ENCODE results near the gene P4HA3.
"Not testable (repeated sequence)": the region's sequence is repeated elsewhere in the genome, so short reads cannot be mapped to it uniquely, and the experiment has no call there.

P4HA3 gene

GRCh38 chr11:74311352-74311926, at the start of gene P4HA3:
Gene P4HA3 (minus strand): TSS chr11:74311640. CDS start chr11:74311611, 29 bp downstream.
- no peaks in the 10 kb centered on the region for H3K36me3 ChIP-seq (ENCODE audit: control insufficient read depth in 1 of 2, insufficient read depth in 2 of 2, low read length in 2 of 2)
- no peaks in the 10 kb centered on the region for H3K27me3 ChIP-seq (ENCODE audit: low read depth, low read length)
- peak within 1 kb of the TSS; percentile 41 to 50 for H3K4me3 ChIP-seq (ENCODE audit: low read depth in 1 of 2, low read length in 2 of 2)
- H3K4me1 ChIP-seq (ENCODE audit: control insufficient read depth in 1 of 2, insufficient read depth in 2 of 2, low read length in 2 of 2): peaks cover 0 to 10% of the 10 kb centered on the region in 2 donors
- no peaks in the 10 kb centered on the region for H3K9me3 ChIP-seq (ENCODE audit: control insufficient read depth in 1 of 2, low read length in 2 of 2)
- no peak within 1 kb of the TSS for H3K27ac ChIP-seq (ENCODE audit: low read length)

- Histone ChIP-seq H3K4me3 (ENCODE audit: low read depth in 1 of 2, low read length in 2 of 2) (no peak overlapping the region), H3K27me3 (ENCODE audit: low read depth, low read length) (no peaks in the 10 kb centered on the region), H3K9me3 (ENCODE audit: control insufficient read depth in 1 of 2, low read length in 2 of 2) (peaks cover 0 to 4% of the 10 kb centered on the region in 2 donors), H3K27ac (ENCODE audit: low read length) (no peak overlapping the region), H3K4me1 (ENCODE audit: control insufficient read depth in 1 of 2, insufficient read depth in 2 of 2, low read length in 2 of 2) (no peaks in the 10 kb centered on the region), H3K36me3 (ENCODE audit: control insufficient read depth in 1 of 2, insufficient read depth in 2 of 2, low read length in 2 of 2) (peaks cover 0 to 4% of the 10 kb centered on the region in 2 donors)
These were observed 46.0 kb upstream of the P4HA3 start for GRCh38 chr11:74357449-74357848.

DNA sequence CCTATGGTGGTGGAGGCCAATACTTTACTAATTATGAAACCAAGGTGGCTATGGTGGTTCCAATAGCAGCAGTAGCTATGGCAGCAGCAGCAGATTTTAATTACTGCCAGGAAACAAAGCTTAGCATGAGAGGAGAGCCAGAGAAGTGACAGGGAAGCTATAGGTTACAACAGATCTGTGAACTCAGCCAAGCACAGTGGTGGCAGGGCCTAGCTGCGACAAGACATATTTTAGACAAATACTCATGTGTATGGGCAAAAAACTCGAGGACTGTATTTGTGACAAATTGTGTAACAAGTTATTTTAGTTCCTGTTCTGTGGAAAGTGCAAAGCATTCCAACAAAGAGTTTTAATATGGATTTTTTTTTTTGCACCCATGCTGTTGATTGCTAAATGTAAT, 44.2 kb upstream of the P4HA3 start:
- H3K36me3 ChIP-seq (ENCODE audit: control insufficient read depth in 1 of 2, insufficient read depth in 2 of 2, low read length in 2 of 2): peaks cover 0 to 4% of the 10 kb centered on the region in 2 donors
- H3K4me1 ChIP-seq (ENCODE audit: control insufficient read depth in 1 of 2, insufficient read depth in 2 of 2, low read length in 2 of 2): no peaks in the 10 kb centered on the region
- peaks cover 0 to 4% of the 10 kb centered on the region in 2 donors for H3K9me3 ChIP-seq (ENCODE audit: control insufficient read depth in 1 of 2, low read length in 2 of 2)
- no peaks in the 10 kb centered on the region for H3K27me3 ChIP-seq (ENCODE audit: low read depth, low read length)
- no peak overlapping the region for H3K4me3 ChIP-seq (ENCODE audit: low read depth in 1 of 2, low read length in 2 of 2)
- H3K27ac ChIP-seq (ENCODE audit: low read length): no peak overlapping the region

GRCh38 chr11:74354036-74354435, 42.6 kb upstream of the P4HA3 start:
- no peaks in the 10 kb centered on the region for H3K4me1 ChIP-seq (ENCODE audit: control insufficient read depth in 1 of 2, insufficient read depth in 2 of 2, low read length in 2 of 2)
- no peaks in the 10 kb centered on the region for H3K27me3 ChIP-seq (ENCODE audit: low read depth, low read length)
- H3K4me3 ChIP-seq (ENCODE audit: low read depth in 1 of 2, low read length in 2 of 2): no peak overlapping the region
- H3K27ac ChIP-seq (ENCODE audit: low read length): no peak overlapping the region
- no peaks in the 10 kb centered on the region for H3K9me3 ChIP-seq (ENCODE audit: control insufficient read depth in 1 of 2, low read length in 2 of 2)
- no peaks in the 10 kb centered on the region for H3K36me3 ChIP-seq (ENCODE audit: control insufficient read depth in 1 of 2, insufficient read depth in 2 of 2, low read length in 2 of 2)

DNA sequence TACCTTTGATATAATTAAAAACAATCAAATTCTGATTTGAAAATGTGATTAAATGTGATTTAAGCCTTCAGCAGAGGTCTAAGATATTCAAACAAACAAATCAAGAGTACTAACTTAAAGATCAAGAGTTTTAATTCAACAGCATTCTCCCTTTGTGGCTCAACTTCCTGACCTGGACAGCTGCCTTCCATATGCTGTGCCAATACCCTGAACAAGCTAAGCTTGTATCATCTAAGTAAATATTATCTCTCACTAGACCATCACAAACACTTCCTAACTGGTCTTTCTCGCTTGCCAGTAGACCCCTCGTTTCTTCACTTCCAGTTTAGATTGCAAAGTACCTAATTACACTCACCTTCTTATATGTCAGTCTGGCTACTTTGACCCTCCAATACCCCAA, 35.9 kb upstream of the P4HA3 start:
- Histone ChIP-seq H3K36me3 (ENCODE audit: control insufficient read depth in 1 of 2, insufficient read depth in 2 of 2, low read length in 2 of 2) (no peaks in the 10 kb centered on the region), H3K4me3 (ENCODE audit: low read depth in 1 of 2, low read length in 2 of 2) (no peak overlapping the region), H3K27ac (ENCODE audit: low read length) (no peak overlapping the region), H3K4me1 (ENCODE audit: control insufficient read depth in 1 of 2, insufficient read depth in 2 of 2, low read length in 2 of 2) (no peaks in the 10 kb centered on the region), H3K27me3 (ENCODE audit: low read depth, low read length) (no peaks in the 10 kb centered on the region), H3K9me3 (ENCODE audit: control insufficient read depth in 1 of 2, low read length in 2 of 2) (no peaks in the 10 kb centered on the region)

DNA sequence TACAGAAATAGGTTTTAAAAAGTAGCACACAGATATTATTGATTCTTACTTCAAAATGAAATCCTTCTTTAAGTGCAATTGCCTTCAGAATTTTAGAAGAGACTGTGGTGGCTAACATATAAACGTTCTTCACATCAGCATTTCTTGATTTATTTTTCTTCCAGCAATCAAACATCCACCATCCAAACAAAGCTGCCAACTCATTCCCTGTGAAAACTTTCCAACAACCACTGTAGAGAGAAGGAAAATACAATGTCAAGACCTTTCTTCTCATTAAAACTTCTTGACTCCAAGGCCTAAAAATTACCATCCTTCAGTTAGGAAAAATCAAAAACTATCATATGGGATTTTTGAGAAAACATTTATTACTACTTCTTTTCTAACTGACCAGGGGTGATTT, 34.0 kb upstream of the P4HA3 start:
- H3K9me3 ChIP-seq (ENCODE audit: control insufficient read depth in 1 of 2, low read length in 2 of 2): no peaks in the 10 kb centered on the region

GRCh38 chr11:74341921-74342320, 30.5 kb upstream of the P4HA3 start:
- no peaks in the 10 kb centered on the region for H3K4me1 ChIP-seq (ENCODE audit: control insufficient read depth in 1 of 2, insufficient read depth in 2 of 2, low read length in 2 of 2)
- no peak overlapping the region for H3K4me3 ChIP-seq (ENCODE audit: low read depth in 1 of 2, low read length in 2 of 2)
- H3K9me3 ChIP-seq (ENCODE audit: control insufficient read depth in 1 of 2, low read length in 2 of 2): no peaks in the 10 kb centered on the region
- H3K36me3 ChIP-seq (ENCODE audit: control insufficient read depth in 1 of 2, insufficient read depth in 2 of 2, low read length in 2 of 2): no peaks in the 10 kb centered on the region
- H3K27me3 ChIP-seq (ENCODE audit: low read depth, low read length): no peaks in the 10 kb centered on the region
- no peak overlapping the region for H3K27ac ChIP-seq (ENCODE audit: low read length)

More for the DNA sequence above, 34.0 kb upstream of the P4HA3 start:
- no peaks in the 10 kb centered on the region for H3K36me3 ChIP-seq (ENCODE audit: control insufficient read depth in 1 of 2, insufficient read depth in 2 of 2, low read length in 2 of 2)
- H3K27ac ChIP-seq (ENCODE audit: low read length): no peak overlapping the region
- H3K4me1 ChIP-seq (ENCODE audit: control insufficient read depth in 1 of 2, insufficient read depth in 2 of 2, low read length in 2 of 2): no peaks in the 10 kb centered on the region
- no peaks in the 10 kb centered on the region for H3K27me3 ChIP-seq (ENCODE audit: low read depth, low read length)
- no peak overlapping the region for H3K4me3 ChIP-seq (ENCODE audit: low read depth in 1 of 2, low read length in 2 of 2)

GRCh38 chr11:74339619-74340018, 28.2 kb upstream of the P4HA3 start:
- no peak overlapping the region for H3K4me3 ChIP-seq (ENCODE audit: low read depth in 1 of 2, low read length in 2 of 2)

GRCh38 chr11:74338963-74339362, 27.5 kb upstream of the P4HA3 start:
- Histone ChIP-seq H3K4me1 (ENCODE audit: control insufficient read depth in 1 of 2, insufficient read depth in 2 of 2, low read length in 2 of 2) (no peaks in the 10 kb centered on the region), H3K27me3 (ENCODE audit: low read depth, low read length) (no peaks in the 10 kb centered on the region), H3K27ac (ENCODE audit: low read length) (no peak overlapping the region), H3K9me3 (ENCODE audit: control insufficient read depth in 1 of 2, low read length in 2 of 2) (no peaks in the 10 kb centered on the region), H3K36me3 (ENCODE audit: control insufficient read depth in 1 of 2, insufficient read depth in 2 of 2, low read length in 2 of 2) (no peaks in the 10 kb centered on the region), H3K4me3 (ENCODE audit: low read depth in 1 of 2, low read length in 2 of 2) (no peak overlapping the region)

More at GRCh38 chr11:74339619-74340018, 28.2 kb upstream of the P4HA3 start:
- Histone ChIP-seq H3K9me3 (ENCODE audit: control insufficient read depth in 1 of 2, low read length in 2 of 2) (no peaks in the 10 kb centered on the region), H3K27ac (ENCODE audit: low read length) (no peak overlapping the region), H3K36me3 (ENCODE audit: control insufficient read depth in 1 of 2, insufficient read depth in 2 of 2, low read length in 2 of 2) (no peaks in the 10 kb centered on the region), H3K4me1 (ENCODE audit: control insufficient read depth in 1 of 2, insufficient read depth in 2 of 2, low read length in 2 of 2) (no peaks in the 10 kb centered on the region), H3K27me3 (ENCODE audit: low read depth, low read length) (no peaks in the 10 kb centered on the region)

DNA sequence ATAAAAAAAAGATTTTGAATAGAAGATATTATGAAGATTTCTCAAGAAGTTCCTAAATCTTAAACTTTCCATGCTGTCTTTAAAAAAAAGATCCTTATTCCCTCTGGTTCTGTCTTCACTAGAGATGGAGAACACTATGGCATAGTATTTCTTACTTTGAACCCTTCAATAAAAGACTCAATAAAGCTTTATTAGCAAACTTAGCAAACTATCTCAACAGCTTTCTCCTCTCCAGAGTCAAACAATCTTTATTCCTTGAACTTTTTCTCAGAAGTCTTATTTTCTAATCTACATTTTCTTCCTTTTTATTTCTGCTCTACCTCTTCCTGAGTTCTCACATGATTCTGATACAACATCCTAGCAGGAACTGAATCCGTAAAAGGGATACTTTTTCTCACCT, 21.8 kb upstream of the P4HA3 start:
- Histone ChIP-seq H3K27ac (ENCODE audit: low read length) (no peak overlapping the region), H3K27me3 (ENCODE audit: low read depth, low read length) (no peaks in the 10 kb centered on the region), H3K4me1 (ENCODE audit: control insufficient read depth in 1 of 2, insufficient read depth in 2 of 2, low read length in 2 of 2) (no peaks in the 10 kb centered on the region), H3K4me3 (ENCODE audit: low read depth in 1 of 2, low read length in 2 of 2) (no peak overlapping the region), H3K36me3 (ENCODE audit: control insufficient read depth in 1 of 2, insufficient read depth in 2 of 2, low read length in 2 of 2) (no peaks in the 10 kb centered on the region), H3K9me3 (ENCODE audit: control insufficient read depth in 1 of 2, low read length in 2 of 2) (no peaks in the 10 kb centered on the region)

GRCh38 chr11:74332291-74332690, 20.9 kb upstream of the P4HA3 start:
- H3K36me3 ChIP-seq (ENCODE audit: control insufficient read depth in 1 of 2, insufficient read depth in 2 of 2, low read length in 2 of 2): no peaks in the 10 kb centered on the region
- H3K4me1 ChIP-seq (ENCODE audit: control insufficient read depth in 1 of 2, insufficient read depth in 2 of 2, low read length in 2 of 2): no peaks in the 10 kb centered on the region
- H3K9me3 ChIP-seq (ENCODE audit: control insufficient read depth in 1 of 2, low read length in 2 of 2): no peaks in the 10 kb centered on the region
- H3K4me3 ChIP-seq (ENCODE audit: low read depth in 1 of 2, low read length in 2 of 2): no peak overlapping the region
- no peaks in the 10 kb centered on the region for H3K27me3 ChIP-seq (ENCODE audit: low read depth, low read length)
- H3K27ac ChIP-seq (ENCODE audit: low read length): no peak overlapping the region

- not testable (repeated sequence) for H3K27me3 ChIP-seq (ENCODE audit: low read depth, low read length); H3K4me1 ChIP-seq (ENCODE audit: control insufficient read depth in 1 of 2, insufficient read depth in 2 of 2, low read length in 2 of 2); H3K9me3 ChIP-seq (ENCODE audit: control insufficient read depth in 1 of 2, low read length in 2 of 2); H3K36me3 ChIP-seq (ENCODE audit: control insufficient read depth in 1 of 2, insufficient read depth in 2 of 2, low read length in 2 of 2); H3K4me3 ChIP-seq (ENCODE audit: low read depth in 1 of 2, low read length in 2 of 2); H3K27ac ChIP-seq (ENCODE audit: low read length)
These were observed 19.6 kb upstream of the P4HA3 start for GRCh38 chr11:74331000-74331399.
